A549 (cell line): ENCODE measurements around the gene TCF4. TPM values are rescaled to one million over a fixed set of nuclear protein-coding genes. Genes with fewer than 3 reads are reported as not detected.

Experiments used
- ATAC-seq, 2 experiments: fragments of 200-7000 bp in 1 of 2; fragments of >200 bp in 1 of 2; cut with Nextera tagmentation in 1 of 2; cut with Tn5 transposase in 1 of 2; 3 replicates each; pipeline versions ENCODE4 v1.8.0 to v1.9.1; 2018 to 2020; ENCODE audit warnings: mild to moderate bottlenecking in 1 of 2, moderate library complexity in 1 of 2
- CTCF ChIA-PET: fragments of 300-600 bp; sonication (Branson Sonifier 250); formaldehyde crosslinking; extraction: SDS; loops from one replicate; lab custom pipeline; 2021; ENCODE audit warnings: antibody characterized with exemption, inconsistent platforms; lab: Yijun Ruan, JAX
- POLR2A ChIA-PET: fragments of 350-600 bp; formaldehyde crosslinking; extraction: SDS; loops from one replicate; lab custom pipeline; 2021; ENCODE audit warnings: antibody characterized with exemption, inconsistent platforms; lab: Yijun Ruan, JAX
- DNase-seq, 2 experiments: peaks; one replicate each; pipeline versions ENCODE4 v3.0.0 to v3.0.0-alpha.2; 2011 to 2016; ENCODE audit warnings: low read depth in 1 of 2, low spot score in 1 of 2
- FAIRE-seq: peaks from 2 replicates; lab custom pipeline; 2011; peaks lifted over from hg19 to GRCh38; lab: Jason Lieb, UNC
- H3K27ac ChIP-seq, 2 experiments: fragments of >200 bp; sonication (Bioruptor Twin); formaldehyde crosslinking; 3 replicates each; pipeline ENCODE4 v1.5.1; 2016 to 2017
- H3K4me1 ChIP-seq: fragments of >200 bp; sonication (Bioruptor Twin); formaldehyde crosslinking; 3 replicates; pipeline ENCODE4 v1.6.1; 2016
- H3K4me2 ChIP-seq: fragments of >200 bp; sonication (Bioruptor Twin); formaldehyde crosslinking; 3 replicates; pipeline ENCODE4 v1.6.1; 2016
- H3K4me3 ChIP-seq: fragments of >200 bp; sonication (Bioruptor Twin); formaldehyde crosslinking; 3 replicates; pipeline ENCODE4 v1.5.1; 2016
- H3K9me3 ChIP-seq: fragments of >200 bp; sonication (Bioruptor Twin); formaldehyde crosslinking; 3 replicates; pipeline ENCODE4 v1.6.1; 2016
- ATOH8 ChIP-seq: fragments of 250-450 bp; sonication (Bioruptor Pico); IDR thresholded peaks from 2 replicates; pipeline ENCODE4 v1.5.0; 2020; ENCODE audit warnings: low read depth, mild to moderate bottlenecking, moderate library complexity
- BCL3 ChIP-seq: fragments of >200 bp; sonication (Bioruptor Twin); formaldehyde crosslinking; IDR thresholded peaks from 3 replicates; pipeline ENCODE4 v1.6.1; 2016
- CBX2 ChIP-seq: fragments of 200-600 bp; sonication (generic); IDR thresholded peaks from 2 replicates; pipeline ENCODE4 v1.6.1; 2016; ENCODE audit warnings: low read depth, mild to moderate bottlenecking, borderline replicate concordance
- CHD2 ChIP-seq: fragments of 150-350 bp; IDR thresholded peaks from 2 replicates; pipeline ENCODE4 v1.6.1; 2014; ENCODE audit warnings: low read length; ENCODE audit not compliant: partially characterized antibody
- CHD4 ChIP-seq: fragments of 200-600 bp; sonication (generic); IDR thresholded peaks from 2 replicates; pipeline ENCODE4 v1.6.1; 2016; ENCODE audit warnings: antibody characterized with exemption, mild to moderate bottlenecking, borderline replicate concordance
- EHF ChIP-seq: fragments of 250-450 bp; sonication (Bioruptor Pico); IDR thresholded peaks from 2 replicates; pipeline ENCODE4 v1.5.0; 2020; ENCODE audit warnings: mild to moderate bottlenecking
- EHMT2 ChIP-seq: fragments of 200-600 bp; sonication (generic); IDR thresholded peaks from 2 replicates; pipeline ENCODE4 v1.6.1; 2016; ENCODE audit warnings: antibody characterized with exemption, low read depth, mild to moderate bottlenecking, moderate library complexity
- ELK1 ChIP-seq: fragments of 150-350 bp; IDR thresholded peaks from 2 replicates; pipeline ENCODE4 v1.6.1; 2014; ENCODE audit warnings: low read depth, mild to moderate bottlenecking, low read length
- EP300 ChIP-seq, 2 experiments: fragments of >200 bp; sonication (Bioruptor Twin); formaldehyde crosslinking; IDR thresholded peaks; 2 replicates in 1 of 2; 3 replicates in 1 of 2; pipeline ENCODE4 v1.6.1; 2016 to 2017
- FOSL2 ChIP-seq, 2 experiments: fragments of 450-650 bp in 1 of 2; fragments of >200 bp in 1 of 2; sonication (Bioruptor Twin) in 1 of 2; formaldehyde crosslinking; IDR thresholded peaks; 2 replicates each; pipeline versions ENCODE4 v1.5.0 to v1.6.1; 2016 to 2020; ENCODE audit warnings: mild to moderate bottlenecking in 1 of 2, moderate library complexity in 1 of 2
- GATA3 ChIP-seq: IDR thresholded peaks from 2 replicates; pipeline ENCODE4 v1.6.1; 2012; ENCODE audit warnings: borderline replicate concordance
- HOXB5 ChIP-seq: fragments of 250-450 bp; sonication (Bioruptor Pico); IDR thresholded peaks from 2 replicates; pipeline ENCODE4 v1.5.0; 2020; ENCODE audit warnings: mild to moderate bottlenecking, moderate library complexity
- KDM1A ChIP-seq: fragments of 200-600 bp; sonication (generic); IDR thresholded peaks from 2 replicates; pipeline ENCODE4 v1.6.1; 2016; ENCODE audit warnings: low read depth, mild to moderate bottlenecking
- MAX ChIP-seq: IDR thresholded peaks from 2 replicates; pipeline ENCODE4 v1.6.1; 2012
- MAZ ChIP-seq: fragments of 150-350 bp; IDR thresholded peaks from 2 replicates; pipeline ENCODE4 v1.6.1; 2014; ENCODE audit warnings: antibody characterized with exemption, low read depth, low read length, borderline replicate concordance
- MYC ChIP-seq: IDR thresholded peaks from 2 replicates; pipeline ENCODE4 v1.6.1; 2012; ENCODE audit warnings: mild to moderate bottlenecking, inconsistent platforms, low read length, improper control_type of control experiment, borderline replicate concordance
- NFE2L2 ChIP-seq: fragments of 150-350 bp; conservative IDR thresholded peaks from 2 replicates; pipeline ENCODE4 v1.6.1; 2014; ENCODE audit warnings: low read length
- NR3C1 ChIP-seq: fragments of >200 bp; sonication (Bioruptor Twin); formaldehyde crosslinking; IDR thresholded peaks from 3 replicates; pipeline ENCODE4 v1.6.1; 2017
- PHF8 ChIP-seq: fragments of 200-600 bp; sonication (generic); IDR thresholded peaks from 2 replicates; pipeline ENCODE4 v1.6.1; 2016; ENCODE audit warnings: low read depth, mild to moderate bottlenecking, antibody characterized with exemption, moderate library complexity, borderline replicate concordance
- POLR2A ChIP-seq: IDR thresholded peaks from 2 replicates; pipeline ENCODE4 v1.6.1; 2012; ENCODE audit warnings: mild to moderate bottlenecking, low read length
- RAD21 ChIP-seq, 2 experiments: fragments of >200 bp in 1 of 2; sonication (Bioruptor Twin) in 1 of 2; formaldehyde crosslinking in 1 of 2; IDR thresholded peaks in 1 of 2; conservative IDR thresholded peaks in 1 of 2; 2 replicates in 1 of 2; 3 replicates in 1 of 2; pipeline ENCODE4 v1.6.1; 2012 to 2018; ENCODE audit warnings: inconsistent platforms in 1 of 2
- RARB ChIP-seq: fragments of 250-450 bp; sonication (Bioruptor Pico); IDR thresholded peaks from 2 replicates; pipeline ENCODE4 v1.8.0; 2021; ENCODE audit warnings: mild to moderate bottlenecking, moderate library complexity
- REST ChIP-seq: fragments of 200-600 bp; sonication (generic); IDR thresholded peaks from 2 replicates; pipeline ENCODE4 v1.6.1; 2016; ENCODE audit warnings: antibody characterized with exemption, mild to moderate bottlenecking, moderate library complexity
- RNF2 ChIP-seq: fragments of 200-600 bp; sonication (generic); IDR thresholded peaks from 2 replicates; pipeline ENCODE4 v1.6.1; 2016; ENCODE audit warnings: low read depth, mild to moderate bottlenecking, antibody characterized with exemption, moderate library complexity, borderline replicate concordance
- SREBF2 ChIP-seq: fragments of 450-650 bp; IDR thresholded peaks from 2 replicates; pipeline ENCODE4 v1.6.1; 2014; ENCODE audit warnings: mild to moderate bottlenecking, moderate library complexity
- TFCP2L1 ChIP-seq: fragments of 250-450 bp; sonication (Bioruptor Pico); IDR thresholded peaks from 2 replicates; pipeline ENCODE4 v1.5.0; 2021; ENCODE audit warnings: mild to moderate bottlenecking
- ZC3H11A ChIP-seq: fragments of 450-650 bp; IDR thresholded peaks from 2 replicates; pipeline ENCODE4 v1.6.1; 2014; ENCODE audit warnings: antibody characterized with exemption, mild to moderate bottlenecking
- ZNF302 ChIP-seq: fragments of 250-450 bp; sonication (Bioruptor Pico); IDR thresholded peaks from 2 replicates; pipeline ENCODE4 v1.9.0; 2021; ENCODE audit warnings: inconsistent platforms, mild to moderate bottlenecking, moderate library complexity
- WGBS: methylation state at CpG from one replicate; pipeline ENCODE4 v1.1.6; 2017; ENCODE audit errors: missing lambda C conversion rate; 5-methylcytosine and 5-hydroxymethylcytosine counted together
- polyA plus RNA-seq, 4 experiments: library from polyadenylated mRNA; depleted of rRNA in 3 of 4; stranded (reverse); fragments of >200 nt; fragmentation: RNase III in 1 of 4; extraction: RNeasy Plus Mini Kit Qiagen cat#74134 plus additional on column Dnase treatment in 1 of 4; gene quantifications; 2 replicates in 3 of 4; 3 replicates in 1 of 4; pipeline ENCODE4 v1.2.3, GENCODE V29; 2011 to 2017

TCF4 gene
- polyA plus RNA-seq, 2 of the 4 experiments (the other 2 are of a cell fraction), result 3.0 to 4.0 TPM

- TF ChIP-seq REST, result no peak
- no peak for TF ChIP-seq TFCP2L1 (CRISPR knock-in tag)
- no peak for TF ChIP-seq HOXB5 (CRISPR knock-in tag)
- TF ChIP-seq BCL3, result no peak
- TF ChIP-seq ZNF302 (CRISPR knock-in tag), result no peak
- no peak for TF ChIP-seq RAD21 (conservative IDR thresholded peaks at IDR 0.05 in 1 of 2, IDR thresholded peaks at IDR 0.05 in 1 of 2)
- no peak for TF ChIP-seq FOSL2 (IDR thresholded peaks at IDR 0.05)
- no peak for TF ChIP-seq FOSL2 (CRISPR knock-in tag; IDR thresholded peaks at IDR 0.05)
Measured at GRCh38 chr18:55262021-55262560, 325.9 kb downstream of the TCF4 start (continued).

- ATAC-seq (no peak), DNase-seq (no peak), FAIRE-seq (no peak)
- TF ChIP-seq ZNF302 (CRISPR knock-in tag) (no peak), NR3C1 (no peak)
- POLR2A ChIA-PET, result no interaction called here
- Histone ChIP-seq H3K4me1 (peaks cover 11% of the 10 kb centered on the region; the same call in 2 of the 3 replicates), H3K27ac (no peak overlapping the region), H3K9me3 (no peaks in the 10 kb centered on the region), H3K4me3 (no peak overlapping the region), H3K4me2 (no peak overlapping the region)
- CTCF ChIA-PET, result interaction anchor here (0.5 to 3.1 kb wide), 3 partner anchors 17 to 347 kb away, joined by 3 to 17 read pairs (median 3); no protein-coding TSS in a partner anchor
- WGBS, result 79% methylated on average over 4 of the region's 4 CpGs
Measured at GRCh38 chr18:55261253-55261652, 326.7 kb downstream of the TCF4 start.

- no peak overlapping the region for H3K4me3 ChIP-seq
- H3K4me1 ChIP-seq, result peaks cover 16% of the 10 kb centered on the region; the same call in 2 of the 3 replicates
- no peak for ATAC-seq
- TF ChIP-seq GATA3, result no peak
- no peak for TF ChIP-seq MAZ
- no peak for TF ChIP-seq PHF8
- TF ChIP-seq EHF (CRISPR knock-in tag), result no peak
- no peak for TF ChIP-seq SREBF2
- TF ChIP-seq MAX, result no peak
- no peak for TF ChIP-seq RNF2
- no peak for TF ChIP-seq NFE2L2
- no peak for TF ChIP-seq ATOH8
- no peak for TF ChIP-seq EHMT2
- TF ChIP-seq KDM1A, result no peak
- no peak for TF ChIP-seq ZC3H11A
- no peak for TF ChIP-seq RARB (CRISPR knock-in tag)
- no peak for TF ChIP-seq EP300 (IDR thresholded peaks at IDR 0.05)
- no peak for TF ChIP-seq ELK1
- TF ChIP-seq CBX2, result no peak
- TF ChIP-seq CHD2, result no peak
- TF ChIP-seq MYC, result no peak
- no peak for TF ChIP-seq CHD4
- no peak for TF ChIP-seq POLR2A
- TF ChIP-seq, all 56 proteins: peak for 0
- Histone ChIP-seq H3K27ac (no peak overlapping the region), H3K9me3 (no peaks in the 10 kb centered on the region), H3K4me2 (no peak overlapping the region)
- ChIA-PET POLR2A (no interaction called here), CTCF (interaction anchor here (0.9 kb wide), 1 partner anchor 23 kb away, joined by 4 read pairs; no protein-coding TSS in a partner anchor)
- WGBS, result 80% methylated on average over 4 of the region's 4 CpGs
- DNase-seq (no peak), FAIRE-seq (no peak)
Measured at GRCh38 chr18:55258088-55258487, 329.9 kb downstream of the TCF4 start.
